Mammary epithelial cell (primary cell): ENCODE results near the gene KRTAP25-1.

Experiments
- EZH2 ChIP-seq: IDR thresholded peaks from 2 replicates; pipeline ENCODE4 v1.6.1; 2012; ENCODE audit warnings: low read length, inconsistent platforms, borderline replicate concordance
- TF ChIP-seq, protein P1 (sequence below), 2 donors: IDR thresholded peaks in 1 of 2; conservative IDR thresholded peaks in 1 of 2; 2 replicates each; pipeline ENCODE4 v1.5.1; 2011 to 2012; ENCODE audit warnings: inconsistent platforms in 2 of 2, low read length in 2 of 2, mild to moderate bottlenecking in 2 of 2, control low read depth in 1 of 2, low read depth in 1 of 2; ENCODE audit not compliant: insufficient read depth in 1 of 2; ENCODE audit errors: extremely low read depth in 1 of 2

DNA sequence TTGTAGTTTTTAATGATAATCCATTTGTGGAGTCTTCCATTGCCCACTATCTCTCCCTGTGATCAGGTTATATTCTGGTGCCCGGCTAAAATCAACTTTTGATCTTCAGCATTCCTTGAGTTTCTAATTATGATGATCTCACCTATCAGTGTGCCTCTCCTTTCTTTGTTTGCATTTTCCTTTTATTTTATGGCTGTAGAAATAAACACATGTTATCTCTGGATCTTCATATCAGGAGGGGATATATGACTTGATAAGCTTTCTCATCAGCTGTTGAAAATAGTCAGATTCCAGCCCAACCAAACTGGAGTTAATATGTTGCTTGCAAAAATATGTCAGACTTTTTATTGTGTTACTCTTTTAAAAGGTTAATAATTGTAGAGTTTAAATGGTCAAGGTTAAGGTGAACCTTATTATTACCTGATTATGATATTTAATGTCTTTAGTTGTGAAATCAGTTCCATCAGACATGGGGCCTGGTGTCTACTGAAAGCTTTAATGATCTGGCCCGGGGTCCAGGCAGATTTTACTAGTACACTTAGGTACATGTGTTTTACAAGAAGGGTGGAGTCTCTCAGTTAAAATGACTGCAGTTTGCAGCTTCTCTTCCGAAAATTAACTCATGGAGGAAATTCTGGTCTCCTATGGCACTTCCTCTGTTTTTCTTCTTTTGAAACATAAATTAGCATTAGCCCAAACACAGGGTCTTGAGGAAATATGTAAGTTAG, 19.3 kb downstream of the KRTAP25-1 start:
- TF ChIP-seq, protein P1, sequence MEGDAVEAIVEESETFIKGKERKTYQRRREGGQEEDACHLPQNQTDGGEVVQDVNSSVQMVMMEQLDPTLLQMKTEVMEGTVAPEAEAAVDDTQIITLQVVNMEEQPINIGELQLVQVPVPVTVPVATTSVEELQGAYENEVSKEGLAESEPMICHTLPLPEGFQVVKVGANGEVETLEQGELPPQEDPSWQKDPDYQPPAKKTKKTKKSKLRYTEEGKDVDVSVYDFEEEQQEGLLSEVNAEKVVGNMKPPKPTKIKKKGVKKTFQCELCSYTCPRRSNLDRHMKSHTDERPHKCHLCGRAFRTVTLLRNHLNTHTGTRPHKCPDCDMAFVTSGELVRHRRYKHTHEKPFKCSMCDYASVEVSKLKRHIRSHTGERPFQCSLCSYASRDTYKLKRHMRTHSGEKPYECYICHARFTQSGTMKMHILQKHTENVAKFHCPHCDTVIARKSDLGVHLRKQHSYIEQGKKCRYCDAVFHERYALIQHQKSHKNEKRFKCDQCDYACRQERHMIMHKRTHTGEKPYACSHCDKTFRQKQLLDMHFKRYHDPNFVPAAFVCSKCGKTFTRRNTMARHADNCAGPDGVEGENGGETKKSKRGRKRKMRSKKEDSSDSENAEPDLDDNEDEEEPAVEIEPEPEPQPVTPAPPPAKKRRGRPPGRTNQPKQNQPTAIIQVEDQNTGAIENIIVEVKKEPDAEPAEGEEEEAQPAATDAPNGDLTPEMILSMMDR (conservative IDR thresholded peaks at IDR 0.05 in 1 of 2, IDR thresholded peaks at IDR 0.05 in 1 of 2; ENCODE audit: extremely low read depth in 1 of 2, insufficient read depth in 1 of 2, low read depth in 1 of 2, low read length in 2 of 2) = no peak
- no peak for TF ChIP-seq EZH2
